Measurements from ENCODE around the gene RCAN2. TPM values are rescaled to one million over a fixed set of nuclear protein-coding genes. Genes with fewer than 3 reads are reported as not detected.

Gene RCAN2
- total RNA-seq, 1 experiment from 2014 or later: not detected

GRCh38 chr6:46453216-46453615 lies 38.0 kb downstream of the RCAN2 start:
- in situ Hi-C loops (cut with HindIII; ENCODE audit: low pct_unique_long_range_greater_than_20kb, low sequenced_read_pairs): no loop called here
- no peak for DNase-seq (ENCODE audit: low read depth)

GRCh38 chr6:46452312-46452917 lies 38.8 kb downstream of the RCAN2 start:
- DNase-seq (ENCODE audit: low read depth): no peak
- in situ Hi-C loops (cut with HindIII; ENCODE audit: low pct_unique_long_range_greater_than_20kb, low sequenced_read_pairs): no loop called here

GRCh38 chr6:46451343-46451742 lies 39.9 kb downstream of the RCAN2 start:
- in situ Hi-C loops (cut with HindIII; ENCODE audit: low pct_unique_long_range_greater_than_20kb, low sequenced_read_pairs): no loop called here

GRCh38 chr6:46444772-46445454 lies 46.3 kb downstream of the RCAN2 start:
- in situ Hi-C loops (cut with HindIII; ENCODE audit: low pct_unique_long_range_greater_than_20kb, low sequenced_read_pairs): no loop called here
- no peak for DNase-seq (ENCODE audit: low read depth)

More at GRCh38 chr6:46451343-46451742, 39.9 kb downstream of the RCAN2 start:
- DNase-seq (ENCODE audit: low read depth): no peak

GRCh38 chr6:46443623-46444022 lies 47.6 kb downstream of the RCAN2 start:
- in situ Hi-C loops (cut with HindIII; ENCODE audit: low pct_unique_long_range_greater_than_20kb, low sequenced_read_pairs): no loop called here

GRCh38 chr6:46440641-46441040 lies 50.6 kb downstream of the RCAN2 start:
- in situ Hi-C loops (cut with HindIII; ENCODE audit: low pct_unique_long_range_greater_than_20kb, low sequenced_read_pairs): no loop called here
- no peak for DNase-seq (ENCODE audit: low read depth)

More at GRCh38 chr6:46443623-46444022, 47.6 kb downstream of the RCAN2 start:
- DNase-seq (ENCODE audit: low read depth): no peak

- in situ Hi-C loops (cut with HindIII; ENCODE audit: low pct_unique_long_range_greater_than_20kb, low sequenced_read_pairs): no loop called here
- no peak for DNase-seq (ENCODE audit: low read depth)
These were observed 51.1 kb downstream of the RCAN2 start for GRCh38 chr6:46440141-46440540.

- in situ Hi-C loops (cut with HindIII; ENCODE audit: low pct_unique_long_range_greater_than_20kb, low sequenced_read_pairs): no loop called here
- no peak for DNase-seq (ENCODE audit: low read depth)
These were observed 53.0 kb downstream of the RCAN2 start for GRCh38 chr6:46438245-46438644.

GRCh38 chr6:46437671-46438221 lies 53.5 kb downstream of the RCAN2 start:
- no peak for DNase-seq (ENCODE audit: low read depth)
- in situ Hi-C loops (cut with HindIII; ENCODE audit: low pct_unique_long_range_greater_than_20kb, low sequenced_read_pairs): no loop called here

- DNase-seq (ENCODE audit: low read depth): no peak
- in situ Hi-C loops (cut with HindIII; ENCODE audit: low pct_unique_long_range_greater_than_20kb, low sequenced_read_pairs): no loop called here
These were observed 68.6 kb downstream of the RCAN2 start for GRCh38 chr6:46422619-46423018.

- in situ Hi-C loops (cut with HindIII; ENCODE audit: low pct_unique_long_range_greater_than_20kb, low sequenced_read_pairs): no loop called here
- DNase-seq (ENCODE audit: low read depth): no peak
These were observed 69.3 kb downstream of the RCAN2 start for GRCh38 chr6:46421939-46422338.

GRCh38 chr6:46420921-46421638 lies 70.2 kb downstream of the RCAN2 start:
- no peak for DNase-seq (ENCODE audit: low read depth)
- in situ Hi-C loops (cut with HindIII; ENCODE audit: low pct_unique_long_range_greater_than_20kb, low sequenced_read_pairs): no loop called here

GRCh38 chr6:46419576-46420002 lies 71.7 kb downstream of the RCAN2 start:
- DNase-seq (ENCODE audit: low read depth): peak; percentile 39
- in situ Hi-C loops (cut with HindIII; ENCODE audit: low pct_unique_long_range_greater_than_20kb, low sequenced_read_pairs): no loop called here

GRCh38 chr6:46414398-46414797 lies 76.9 kb downstream of the RCAN2 start:
- DNase-seq (ENCODE audit: low read depth): no peak
- in situ Hi-C loops (cut with HindIII; ENCODE audit: low pct_unique_long_range_greater_than_20kb, low sequenced_read_pairs): no loop called here

- in situ Hi-C loops (cut with HindIII; ENCODE audit: low pct_unique_long_range_greater_than_20kb, low sequenced_read_pairs): no loop called here
These were observed 78.6 kb downstream of the RCAN2 start for GRCh38 chr6:46412662-46413061.

GRCh38 chr6:46411456-46412197 lies 79.6 kb downstream of the RCAN2 start:
- no peak for DNase-seq (ENCODE audit: low read depth)
- in situ Hi-C loops (cut with HindIII; ENCODE audit: low pct_unique_long_range_greater_than_20kb, low sequenced_read_pairs): no loop called here

More at GRCh38 chr6:46412662-46413061, 78.6 kb downstream of the RCAN2 start:
- DNase-seq (ENCODE audit: low read depth): no peak

- in situ Hi-C loops (cut with HindIII; ENCODE audit: low pct_unique_long_range_greater_than_20kb, low sequenced_read_pairs): no loop called here
These were observed 80.8 kb downstream of the RCAN2 start for GRCh38 chr6:46410334-46410953.

More at GRCh38 chr6:46410334-46410953, 80.8 kb downstream of the RCAN2 start:
- DNase-seq (ENCODE audit: low read depth): no peak
